Measurements from ENCODE around the gene TEAD4.

Gene TEAD4

DNA sequence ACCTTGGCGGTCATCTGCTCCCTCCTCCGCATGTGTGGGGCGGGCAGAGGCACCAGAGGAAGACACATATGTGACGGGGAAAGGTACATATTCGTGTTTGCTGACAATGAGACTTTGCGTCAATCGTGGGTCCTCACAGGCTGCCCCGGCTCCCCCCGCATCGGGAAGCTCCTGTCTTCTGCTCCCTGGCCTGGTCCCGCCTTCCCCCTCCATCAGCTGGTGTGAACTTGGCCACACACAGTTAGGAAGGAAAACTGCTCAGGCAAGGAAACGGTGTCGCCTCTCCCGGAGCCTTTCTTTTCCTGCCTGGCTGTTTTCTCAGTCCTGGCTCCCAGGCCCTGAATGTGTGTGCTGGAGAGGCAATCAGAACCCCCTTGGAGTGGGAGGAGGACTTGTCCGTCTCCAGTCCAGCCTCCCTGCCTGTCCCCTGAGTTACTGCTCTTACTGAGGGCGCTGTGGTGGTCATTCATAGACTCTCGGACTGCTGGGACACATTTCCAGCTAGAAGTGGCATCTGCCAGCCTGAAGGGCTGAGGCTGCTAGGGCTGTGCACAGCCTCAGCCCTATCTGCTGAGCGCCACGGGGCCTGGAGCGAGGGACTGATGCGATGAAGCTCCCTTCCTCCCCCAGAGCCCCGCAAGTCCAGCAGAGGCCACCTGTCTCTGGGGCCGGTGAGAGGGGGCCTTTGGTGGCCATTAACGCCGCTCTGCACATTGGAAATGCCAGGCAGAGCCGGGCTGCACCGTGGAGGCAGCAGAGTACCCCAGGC is 73.8 kb downstream of the TEAD4 start:
- DNase-seq (ENCODE audit: low read depth in 2 of 2) = no peak

DNA sequence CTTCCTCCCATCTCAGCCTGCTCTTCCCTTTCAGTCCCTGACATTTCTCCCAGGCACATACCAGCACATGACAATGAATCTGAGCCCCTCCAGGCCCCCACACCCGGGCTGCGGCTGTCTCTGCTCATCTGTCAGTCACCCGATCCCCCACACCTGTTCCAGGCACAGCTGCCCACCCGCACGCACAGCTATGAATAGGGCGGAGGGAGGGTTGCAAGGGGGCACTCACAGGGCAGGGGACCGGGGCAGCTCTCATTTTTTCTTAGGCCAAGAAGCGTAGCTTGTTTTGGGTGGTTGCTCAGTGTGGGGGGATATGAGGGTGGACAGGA is 74.3 kb downstream of the TEAD4 start:
- no peak for DNase-seq (ENCODE audit: low read depth in 2 of 2)

DNA sequence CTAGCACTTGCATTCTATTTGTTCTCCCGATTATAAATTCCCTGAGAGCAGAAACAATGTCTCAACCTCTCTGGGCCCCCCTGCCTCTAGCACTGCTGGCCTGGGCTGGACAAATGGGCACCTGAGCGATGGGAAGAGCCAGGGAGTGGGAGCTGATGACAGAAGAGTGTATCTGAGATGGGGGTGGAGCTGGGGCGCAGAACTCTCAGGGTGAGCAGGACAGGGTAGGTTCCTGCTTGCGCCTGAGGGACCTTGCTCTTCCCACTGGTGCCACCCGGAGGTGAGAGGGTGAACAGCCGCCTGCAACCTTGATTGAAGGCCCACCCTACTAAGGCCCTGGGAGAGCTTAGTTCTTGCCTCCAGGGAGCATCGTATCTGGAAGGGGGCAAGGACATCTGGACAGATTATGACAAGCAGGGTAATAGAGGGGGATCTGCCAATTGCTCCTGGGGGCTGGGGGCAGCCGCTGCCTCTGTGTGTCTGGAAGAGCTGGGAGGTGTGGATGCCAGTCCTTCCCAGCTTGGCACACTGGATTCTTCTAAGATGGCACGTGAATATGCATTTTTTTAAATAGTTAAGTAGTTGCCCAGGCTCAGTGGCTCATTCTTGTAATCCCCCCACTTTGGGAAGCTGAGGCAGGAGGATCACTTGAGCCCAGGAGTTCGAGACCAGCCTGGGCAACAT is 75.0 kb downstream of the TEAD4 start:
- no peak for DNase-seq (ENCODE audit: low read depth in 2 of 2)

DNA sequence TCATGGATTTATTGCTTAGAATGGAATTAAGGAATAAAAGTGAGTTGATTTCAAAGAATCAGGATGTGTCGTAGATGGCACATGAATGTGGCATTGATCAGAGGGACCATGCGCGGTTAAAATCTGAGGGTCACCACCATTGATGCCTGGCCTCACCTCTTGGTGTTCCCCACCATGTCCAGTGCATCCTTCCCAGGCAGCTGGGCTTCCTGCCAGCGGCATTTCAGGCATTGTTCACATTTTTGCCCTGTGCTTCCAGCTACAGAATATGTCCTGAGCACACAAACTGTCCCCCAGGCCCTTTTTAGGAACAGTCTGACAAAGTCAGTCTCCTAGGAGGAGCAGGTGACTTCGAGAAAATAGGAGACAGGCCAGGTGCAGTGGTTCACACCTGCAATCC is 76.0 kb downstream of the TEAD4 start:
- no peak for DNase-seq (ENCODE audit: low read depth in 2 of 2)

DNA sequence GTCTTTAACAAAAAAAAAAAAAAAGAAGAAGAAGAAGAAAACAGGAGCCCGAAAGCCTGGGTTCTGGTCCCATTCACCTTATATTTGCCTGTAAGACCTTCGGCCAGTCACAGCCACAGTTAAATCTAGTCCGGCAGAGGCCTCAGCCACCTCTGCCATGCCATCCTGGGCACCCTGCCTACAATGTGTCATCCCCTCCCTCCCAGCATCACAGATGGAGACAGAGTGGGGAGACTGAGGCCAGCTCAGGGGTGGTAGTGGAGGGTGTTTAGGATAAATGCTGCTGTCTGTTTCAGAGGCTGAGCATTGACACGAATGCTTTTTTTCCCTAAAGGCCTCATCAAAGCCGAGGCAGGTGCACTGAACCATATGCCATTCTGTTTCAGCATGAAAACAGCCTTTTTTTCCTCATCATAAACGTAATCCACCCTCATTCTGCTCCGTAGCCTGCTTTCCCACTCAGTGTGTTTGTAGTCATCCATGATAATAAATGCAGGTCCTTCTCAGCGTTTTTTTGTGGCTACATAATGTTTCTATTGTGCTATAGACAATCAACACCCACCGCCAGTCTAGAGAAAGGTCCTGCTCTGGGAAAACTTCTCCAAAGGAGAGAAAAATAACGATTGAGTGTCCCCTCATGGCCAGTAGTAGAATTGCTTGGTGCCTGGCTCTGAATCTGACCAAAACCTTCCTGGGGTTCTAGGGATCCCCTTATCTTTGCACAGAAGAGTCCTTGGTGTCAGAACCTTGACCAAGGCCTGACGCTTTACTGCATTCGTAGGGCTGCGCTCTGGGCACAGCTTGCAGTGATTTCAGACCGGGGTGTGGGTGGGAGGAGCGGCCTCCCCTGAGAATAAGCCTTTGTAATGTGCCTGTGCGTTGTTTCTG is 76.9 kb downstream of the TEAD4 start:
- DNase-seq (ENCODE audit: low read depth in 2 of 2) = no peak

DNA sequence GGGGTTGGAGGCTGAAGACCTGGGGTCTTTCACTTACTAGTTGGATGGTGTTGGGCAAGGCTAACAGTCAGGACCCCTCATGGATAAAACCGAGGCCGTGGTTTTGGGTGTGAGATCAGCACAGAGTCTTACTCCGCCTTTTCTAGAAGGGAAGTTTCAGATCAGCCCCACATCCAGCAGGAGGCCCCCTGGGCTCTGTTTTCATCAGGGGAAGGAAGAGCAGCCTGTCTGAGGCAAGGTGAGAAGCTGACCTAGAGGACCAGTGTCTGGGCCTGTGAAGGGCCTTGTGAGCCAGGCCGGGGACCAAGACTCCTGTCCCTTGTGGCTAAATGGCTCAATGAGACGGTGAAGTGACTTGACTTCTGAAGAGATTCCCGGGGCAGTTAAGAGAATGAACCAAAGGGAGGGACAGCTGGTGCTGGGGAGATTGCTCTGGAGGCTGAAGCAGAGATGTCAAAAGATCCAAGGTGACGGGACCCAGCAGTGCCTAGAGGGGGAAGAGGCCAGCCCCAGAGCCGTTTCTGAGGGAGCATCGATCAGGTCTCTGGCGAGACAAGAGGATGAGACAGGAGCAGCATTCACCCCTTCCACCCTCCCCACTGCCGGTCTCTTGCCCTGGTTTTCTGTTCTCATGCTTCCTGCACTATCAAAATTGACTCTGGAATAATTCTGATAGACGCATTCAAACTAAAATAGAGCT is 77.9 kb downstream of the TEAD4 start:
- no peak for DNase-seq (ENCODE audit: low read depth in 2 of 2)

DNA sequence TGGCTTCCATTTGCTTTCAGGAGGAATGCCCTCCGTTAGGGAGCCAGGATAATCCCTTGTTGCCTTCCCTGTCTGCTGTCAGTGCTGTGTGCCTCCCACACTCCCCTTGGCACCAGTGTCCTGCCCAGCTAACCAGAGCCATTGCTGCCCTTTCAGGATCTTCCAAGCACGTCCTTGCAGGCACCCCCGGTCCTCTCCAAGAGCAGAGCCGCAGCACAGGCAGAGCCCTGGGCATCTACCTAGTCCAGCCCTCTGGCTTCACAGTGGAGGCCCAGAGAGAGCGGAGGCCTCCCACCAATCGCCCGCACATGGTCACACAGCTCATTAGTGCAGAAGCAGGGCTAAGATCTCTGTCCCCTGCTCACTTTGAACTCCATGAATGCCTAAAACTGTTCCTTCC is 79.0 kb downstream of the TEAD4 start:
- DNase-seq (ENCODE audit: low read depth in 2 of 2) = no peak

DNA sequence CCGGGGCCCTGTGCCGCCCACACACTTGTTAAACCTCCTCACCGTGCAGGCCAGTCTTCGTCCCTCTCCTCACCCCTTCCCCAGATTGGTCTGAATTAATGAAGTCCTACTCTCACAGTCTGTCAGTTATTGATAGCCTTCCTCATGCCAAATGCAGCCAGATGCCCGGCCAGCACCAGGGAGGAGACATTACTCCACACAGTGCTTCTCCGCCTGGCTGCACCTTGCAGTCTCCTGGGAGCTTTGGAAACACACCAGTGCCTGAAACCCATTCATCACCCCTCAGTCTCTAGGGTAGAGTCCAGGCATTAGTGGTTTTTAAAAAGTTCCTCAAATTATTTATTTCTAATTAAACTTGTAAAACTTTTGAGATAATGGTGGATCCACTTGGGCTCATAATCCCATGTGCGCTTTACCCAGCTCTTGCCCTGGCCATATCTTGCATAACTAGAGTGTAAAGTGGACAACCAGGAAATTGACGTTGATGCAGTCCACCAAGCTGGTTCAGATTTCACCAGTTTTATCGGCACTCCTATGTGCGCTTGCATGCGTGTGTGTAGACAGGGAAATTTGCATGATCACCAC is 79.8 kb downstream of the TEAD4 start:
- no peak for DNase-seq (ENCODE audit: low read depth in 2 of 2)

DNA sequence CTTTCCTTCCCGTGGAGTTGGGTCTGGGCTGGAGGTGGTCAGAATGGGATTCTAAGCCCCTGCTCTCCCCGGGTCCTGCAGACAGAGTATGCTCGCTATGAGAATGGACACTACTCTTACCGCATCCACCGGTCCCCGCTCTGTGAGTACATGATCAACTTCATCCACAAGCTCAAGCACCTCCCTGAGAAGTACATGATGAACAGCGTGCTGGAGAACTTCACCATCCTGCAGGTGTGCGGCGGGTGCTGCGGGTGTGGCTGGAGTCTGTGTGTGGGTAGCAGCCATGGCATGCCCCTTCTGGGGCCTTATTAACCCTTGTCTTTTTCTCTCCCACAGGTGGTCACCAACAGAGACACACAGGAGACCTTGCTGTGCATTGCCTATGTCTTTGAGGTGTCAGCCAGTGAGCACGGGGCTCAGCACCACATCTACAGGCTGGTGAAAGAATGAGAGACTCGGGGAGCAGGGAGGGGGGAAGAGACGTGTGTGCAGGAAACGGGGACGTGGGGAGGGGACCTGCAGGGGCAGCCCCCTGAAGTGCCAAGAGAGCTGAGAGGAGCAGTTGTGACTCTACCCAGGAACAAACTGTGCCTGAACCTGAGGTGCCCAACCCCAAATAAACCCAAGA is 80.9 kb downstream of the TEAD4 start:
- DNase-seq (ENCODE audit: low read depth in 2 of 2) = no peak

DNA sequence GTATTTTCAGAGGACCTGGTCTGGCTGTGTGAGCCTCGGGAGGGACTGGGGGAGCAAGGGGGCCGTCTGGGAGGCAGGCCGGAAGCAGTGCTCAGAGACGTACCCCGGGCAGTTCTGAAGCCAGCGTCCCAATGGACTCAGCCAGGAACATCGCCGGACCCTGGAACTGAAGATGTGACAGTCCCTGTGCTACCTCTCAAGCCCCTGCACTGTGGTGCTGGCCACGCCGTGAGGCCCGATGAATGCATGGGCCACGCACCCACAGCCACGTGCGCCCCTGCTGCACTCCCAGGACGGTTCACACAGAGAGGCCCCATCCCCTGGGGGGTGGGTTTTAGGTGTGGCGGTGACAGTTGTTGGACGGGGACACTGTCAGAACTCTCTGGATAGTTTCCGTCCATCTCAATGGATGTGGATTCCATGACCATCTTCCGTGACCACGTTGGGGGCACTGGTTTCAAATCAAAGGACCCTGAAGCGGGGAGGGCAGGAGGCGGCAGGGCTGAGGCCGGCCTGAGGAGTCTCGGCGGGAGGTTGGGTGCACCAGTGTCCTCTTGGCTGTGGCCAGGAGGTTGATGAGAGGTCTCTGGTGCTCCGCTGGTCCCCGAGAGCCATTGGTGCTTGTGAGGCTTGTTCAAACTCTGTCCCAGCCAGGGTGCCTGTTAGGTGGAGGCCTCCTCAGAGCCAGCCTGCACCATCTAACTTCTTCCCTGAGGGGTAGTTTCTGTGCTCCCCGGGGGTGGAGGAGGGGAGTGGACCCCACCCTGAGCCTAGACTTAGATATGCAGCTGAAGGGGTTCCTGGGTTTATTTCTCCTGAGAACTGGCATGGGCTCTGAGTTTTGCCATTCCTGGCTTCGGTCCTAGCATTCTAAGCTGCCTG is 81.7 kb downstream of the TEAD4 start:
- no peak for DNase-seq (ENCODE audit: low read depth in 2 of 2)

DNA sequence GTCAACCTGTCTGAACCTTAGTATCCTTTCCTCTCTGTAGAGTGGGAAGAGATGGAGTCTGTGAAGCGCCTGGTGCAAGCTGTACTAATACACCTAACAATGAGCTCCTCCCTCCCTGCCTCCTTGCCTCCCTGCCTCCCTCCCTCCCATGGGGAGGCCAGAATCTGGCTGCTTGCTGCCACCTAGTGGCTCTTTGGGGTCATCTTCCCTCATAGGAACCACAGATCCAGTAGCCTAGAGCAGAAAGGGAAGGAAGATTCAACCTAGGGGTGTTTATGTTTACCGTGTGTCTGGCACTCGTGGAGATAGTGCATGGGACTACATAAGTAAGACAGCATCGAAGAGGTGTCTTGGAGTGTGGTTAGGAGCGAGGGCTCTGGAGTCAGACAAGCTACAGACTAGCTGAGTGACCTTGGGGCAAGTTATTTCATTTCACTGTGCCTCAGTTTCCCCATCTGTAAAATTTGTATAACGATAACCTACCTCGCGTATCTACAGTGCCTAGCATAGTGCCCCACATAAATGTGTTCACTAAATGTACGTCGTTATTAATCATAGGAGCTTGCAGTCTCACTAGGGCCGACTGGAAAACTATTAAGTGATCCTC is 82.5 kb downstream of the TEAD4 start:
- DNase-seq (ENCODE audit: low read depth in 2 of 2) = peak in 1 of 2 donors; percentile 13

DNA sequence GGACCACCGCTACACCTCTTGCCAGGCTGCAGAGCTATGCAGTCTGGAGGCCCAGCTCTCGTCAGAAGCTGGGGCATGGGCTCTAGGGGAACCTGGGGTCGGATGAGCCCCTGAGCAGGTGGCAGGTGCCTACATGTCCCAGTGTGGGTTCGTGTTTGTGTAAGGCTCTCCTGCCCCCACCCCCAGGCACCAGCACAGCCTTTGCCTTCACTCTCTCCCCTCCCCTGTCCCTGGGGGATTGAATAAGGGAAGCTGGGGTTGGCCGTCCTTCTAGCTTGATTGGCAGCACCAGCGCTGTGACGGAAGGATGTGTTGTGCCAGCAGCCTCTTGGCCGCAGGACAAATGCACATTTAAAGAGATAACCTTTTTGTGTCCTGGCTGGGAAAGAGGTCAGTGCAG is 83.2 kb downstream of the TEAD4 start:
- DNase-seq (ENCODE audit: low read depth in 2 of 2) = no peak

DNA sequence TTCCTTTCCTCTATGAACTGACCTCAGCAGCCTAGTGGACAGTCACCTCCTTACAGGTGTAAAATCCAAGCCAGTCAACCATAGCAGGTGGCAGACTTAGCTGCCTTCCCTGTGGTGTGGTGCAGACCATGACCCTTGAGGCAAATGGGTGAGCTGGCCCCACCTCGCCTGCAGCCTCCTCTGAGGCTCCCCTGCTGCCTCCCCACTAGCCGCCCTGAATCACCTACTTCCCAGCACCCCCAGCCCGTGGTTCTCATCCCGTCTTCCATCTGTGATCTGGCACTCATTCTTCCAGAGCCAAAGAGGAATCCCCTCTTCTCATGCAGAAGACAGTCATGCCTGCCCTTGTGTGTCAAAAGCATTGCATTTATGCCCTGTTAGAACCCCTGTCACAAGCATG is 83.6 kb downstream of the TEAD4 start:
- DNase-seq (ENCODE audit: low read depth in 2 of 2) = no peak

DNA sequence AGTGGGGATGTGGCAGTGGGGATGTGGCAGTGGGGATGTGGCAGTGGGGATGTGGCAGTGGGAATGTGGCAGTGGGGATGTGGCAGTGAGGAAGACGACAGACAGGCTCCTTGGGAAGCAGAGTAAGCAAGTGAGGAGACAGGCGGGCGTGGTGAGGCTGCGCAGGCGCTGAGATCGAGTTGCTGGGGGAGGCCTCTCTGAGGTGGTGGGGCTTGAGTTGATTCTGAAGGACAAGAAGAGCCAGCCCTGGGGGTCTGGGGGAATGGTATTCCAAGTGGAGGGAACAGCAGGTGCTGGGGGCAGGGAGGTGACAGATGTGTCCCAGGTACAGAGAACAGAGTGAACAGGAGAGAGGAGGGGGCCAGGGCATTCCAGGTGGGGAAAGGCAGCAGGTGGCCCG is 84.2 kb downstream of the TEAD4 start:
- no peak for DNase-seq (ENCODE audit: low read depth in 2 of 2)

DNA sequence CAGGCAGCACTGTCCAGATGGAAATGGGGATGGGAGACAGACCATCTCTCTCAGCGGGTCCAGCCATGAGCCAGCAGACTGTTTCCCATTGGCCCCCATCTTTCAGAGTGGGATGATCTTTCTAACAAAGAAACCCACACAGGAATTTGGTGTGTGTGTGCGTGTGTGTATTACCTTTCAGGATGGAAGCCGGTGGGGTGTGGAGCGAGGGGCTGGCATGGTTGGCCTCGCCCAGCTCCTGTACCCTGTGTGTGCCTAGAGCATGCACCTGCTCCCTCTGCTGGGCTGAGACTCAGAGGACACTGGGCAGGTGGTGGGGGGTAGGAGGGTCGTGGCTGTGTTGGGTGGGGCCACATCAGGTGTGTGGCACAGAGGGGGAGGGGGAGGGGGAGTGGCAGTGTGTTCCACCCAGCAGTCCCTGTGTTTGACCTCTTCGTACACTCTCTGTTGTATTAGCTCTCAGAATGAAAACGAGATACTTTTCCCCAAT is 85.0 kb downstream of the TEAD4 start:
- DNase-seq (ENCODE audit: low read depth in 2 of 2) = no peak

DNA sequence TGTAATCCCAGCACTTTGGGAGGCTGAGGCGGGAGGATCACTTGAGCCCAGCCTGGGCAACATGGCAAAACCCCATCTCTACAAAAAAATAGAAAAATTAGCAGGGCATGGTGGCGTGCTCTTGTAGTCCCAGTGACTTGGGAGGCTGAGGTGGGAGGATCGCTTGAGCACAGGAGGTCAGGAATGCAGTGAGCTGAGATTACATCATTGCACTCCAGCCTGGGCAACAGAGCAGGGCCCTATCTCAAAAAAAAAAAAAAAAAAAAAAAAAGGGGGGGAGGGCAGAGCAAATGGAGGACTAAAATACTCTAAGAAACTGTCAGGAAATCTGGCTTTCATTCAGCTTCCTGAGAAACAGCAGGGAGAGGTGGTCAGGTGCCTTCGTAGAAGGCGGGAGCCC is 86.3 kb downstream of the TEAD4 start:
- DNase-seq (ENCODE audit: low read depth in 2 of 2) = no peak

DNA sequence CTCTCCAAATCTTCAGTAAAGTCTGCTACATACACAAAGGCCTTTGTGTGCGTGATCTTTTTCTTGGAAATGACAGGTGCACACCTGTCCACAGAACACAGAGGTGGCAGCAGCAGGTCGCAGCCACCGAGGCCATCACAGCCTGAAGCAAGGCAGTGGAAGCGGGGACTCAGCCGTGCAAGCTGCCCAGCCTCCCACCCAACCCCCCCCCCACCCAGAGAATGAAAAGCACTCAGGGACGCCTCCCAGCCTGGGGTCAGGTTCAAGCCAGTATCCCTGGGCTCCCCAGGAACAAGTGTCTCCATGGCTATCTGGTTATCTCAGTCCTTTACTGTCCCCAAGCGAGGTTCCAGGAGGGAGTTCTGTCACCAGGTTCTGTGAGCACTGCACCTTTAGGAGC is 86.8 kb downstream of the TEAD4 start:
- no peak for DNase-seq (ENCODE audit: low read depth in 2 of 2)

DNA sequence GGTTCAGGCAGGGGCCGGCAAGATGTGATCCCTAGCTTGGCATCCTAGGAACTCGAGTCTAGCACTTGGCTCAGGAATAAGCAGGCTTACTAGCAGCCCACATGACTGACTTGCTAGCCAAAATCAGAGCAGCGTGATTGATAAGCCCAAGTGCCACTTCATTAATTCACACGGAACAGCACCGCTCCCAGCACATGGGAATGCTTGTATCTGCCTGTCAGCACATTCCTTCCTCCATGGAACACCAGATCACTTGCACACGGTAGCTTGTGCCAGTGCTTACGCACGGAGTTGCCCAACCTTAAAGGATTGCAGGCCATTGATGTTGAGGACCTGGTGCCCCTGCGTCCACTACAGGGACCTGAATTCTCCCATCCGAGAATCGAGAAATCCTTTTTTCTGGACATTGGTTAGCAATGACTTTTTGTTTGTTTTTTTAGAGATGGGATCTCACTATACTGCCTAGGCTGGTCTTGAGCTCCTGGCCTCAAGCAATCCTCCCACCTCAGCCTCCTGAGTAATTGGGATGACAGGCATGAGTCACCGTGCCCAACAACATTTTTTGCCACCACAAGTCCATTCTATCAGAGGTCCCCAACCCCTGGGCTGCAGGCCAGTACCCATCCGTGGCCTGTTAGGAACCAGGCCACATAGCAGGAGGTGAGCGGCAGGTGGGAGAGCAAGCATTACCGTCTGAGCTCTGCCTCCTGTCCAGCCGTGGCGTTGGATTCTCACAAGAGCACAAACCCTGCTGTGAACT is 87.4 kb downstream of the TEAD4 start:
- DNase-seq (ENCODE audit: low read depth in 2 of 2) = no peak

DNA sequence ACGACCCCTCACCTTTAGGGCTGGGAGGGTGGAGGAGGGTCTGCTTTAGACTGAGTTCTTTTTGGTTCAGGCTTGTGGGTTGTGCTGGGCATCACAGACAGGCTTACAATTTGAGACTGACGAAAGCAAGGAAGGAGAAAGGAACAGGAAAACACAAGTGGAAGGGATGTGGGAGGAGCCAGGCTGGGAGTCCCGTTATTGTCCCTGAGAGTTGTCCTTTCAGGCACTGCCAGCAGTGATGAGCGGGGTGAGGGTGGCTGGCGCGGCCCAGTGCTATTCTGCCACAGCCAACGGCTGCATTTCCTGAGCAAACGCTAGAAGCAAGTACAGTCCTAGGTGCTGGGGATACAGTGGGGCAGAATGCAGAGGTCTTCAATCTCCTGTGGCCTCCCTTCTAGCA is 88.8 kb downstream of the TEAD4 start:
- DNase-seq (ENCODE audit: low read depth in 2 of 2) = no peak
